Hindlimb muscle (tissue), 1 donor: ENCODE results near the gene HCN1. TPM values are rescaled to one million over a fixed set of nuclear protein-coding genes. Genes with fewer than 3 reads are reported as not detected.
"Not testable (repeated sequence)": the region's sequence is repeated elsewhere in the genome, so short reads cannot be mapped to it uniquely, and the experiment has no call there.

Experiments
- DNase-seq: peaks from one replicate; pipeline ENCODE4 v3.0.0-alpha.2; 2013
- polyA plus RNA-seq: library from polyadenylated mRNA; unstranded; fragments of 120-200 nt; gene quantifications from one replicate; pipeline ENCODE4 v1.2.1, GENCODE V29; 2013; ENCODE audit not compliant: insufficient read length

Gene HCN1
- polyA plus RNA-seq, 1 donor: 1.8 TPM

DNA sequence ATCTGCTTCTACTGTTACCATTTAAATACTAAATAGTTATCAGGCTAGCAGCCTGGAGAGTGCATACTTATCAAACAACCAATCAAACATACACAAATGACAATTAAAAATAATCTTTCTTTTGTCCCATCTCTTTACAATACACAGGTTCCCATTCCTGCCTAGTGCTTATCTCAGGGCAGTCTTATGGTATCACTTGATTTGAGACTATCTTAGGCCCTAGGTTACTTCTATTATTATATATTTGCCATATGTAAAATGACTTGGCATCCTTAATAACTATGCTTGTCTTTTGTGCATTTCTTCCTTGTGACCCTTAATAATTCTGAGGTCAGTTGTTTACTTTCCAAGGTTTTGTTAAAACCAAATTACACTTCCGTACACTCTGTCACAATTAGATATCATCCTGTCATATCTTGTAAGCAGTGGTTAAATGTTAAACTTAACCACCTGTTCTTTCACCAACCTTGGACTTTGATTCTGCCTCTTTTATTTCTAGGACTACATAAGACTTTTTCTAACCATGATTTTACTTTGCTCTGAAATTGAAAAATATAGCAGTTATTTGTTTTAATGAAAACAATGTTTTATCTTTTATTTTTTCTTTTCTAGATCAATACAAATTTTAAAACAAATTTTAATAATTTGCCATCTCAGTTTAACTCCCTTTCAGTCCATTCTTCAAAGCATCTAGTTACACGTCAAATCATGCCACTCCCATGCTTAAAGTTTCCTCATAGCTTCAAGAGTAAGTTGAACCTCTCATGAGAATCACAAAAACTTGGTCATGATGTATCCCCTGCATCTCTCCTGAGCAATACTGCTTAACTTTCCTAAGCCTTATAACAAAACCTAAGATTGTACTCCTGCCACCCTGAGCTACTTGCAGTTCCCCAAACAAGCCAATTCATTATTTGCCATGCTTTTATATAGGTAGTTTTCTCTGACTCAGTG is 281.3 kb downstream of the HCN1 start:
- no peak for DNase-seq

DNA sequence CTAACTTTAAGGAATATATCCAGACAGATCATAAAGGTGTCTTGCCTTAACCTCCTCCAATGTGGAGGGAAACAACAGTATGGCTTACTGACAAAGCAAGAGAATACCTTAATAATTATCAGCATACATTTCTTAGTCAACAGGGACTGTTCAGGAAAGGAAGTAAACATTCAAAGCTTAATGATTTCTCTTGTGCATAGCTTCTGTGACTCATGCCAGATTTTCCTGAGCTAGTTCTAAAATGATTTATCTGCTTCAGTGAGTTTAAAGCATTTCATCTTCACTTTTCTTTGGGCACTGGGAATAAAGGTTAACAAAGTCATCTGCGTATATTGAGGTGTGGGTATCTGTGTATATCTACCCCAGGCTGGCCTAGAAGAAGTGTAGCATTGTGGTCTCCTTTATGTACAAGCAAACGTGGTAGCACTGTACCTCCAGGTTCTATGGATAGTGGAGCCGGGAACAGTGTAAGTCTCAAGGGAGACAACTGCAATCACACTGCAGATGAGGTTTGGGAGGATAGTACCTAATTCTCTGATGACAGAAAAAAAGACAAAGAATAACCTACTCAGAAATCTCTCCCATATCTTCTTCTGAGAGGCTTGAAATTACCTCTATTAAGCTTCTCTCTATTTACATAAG is 284.1 kb downstream of the HCN1 start:
- DNase-seq: no peak

DNA sequence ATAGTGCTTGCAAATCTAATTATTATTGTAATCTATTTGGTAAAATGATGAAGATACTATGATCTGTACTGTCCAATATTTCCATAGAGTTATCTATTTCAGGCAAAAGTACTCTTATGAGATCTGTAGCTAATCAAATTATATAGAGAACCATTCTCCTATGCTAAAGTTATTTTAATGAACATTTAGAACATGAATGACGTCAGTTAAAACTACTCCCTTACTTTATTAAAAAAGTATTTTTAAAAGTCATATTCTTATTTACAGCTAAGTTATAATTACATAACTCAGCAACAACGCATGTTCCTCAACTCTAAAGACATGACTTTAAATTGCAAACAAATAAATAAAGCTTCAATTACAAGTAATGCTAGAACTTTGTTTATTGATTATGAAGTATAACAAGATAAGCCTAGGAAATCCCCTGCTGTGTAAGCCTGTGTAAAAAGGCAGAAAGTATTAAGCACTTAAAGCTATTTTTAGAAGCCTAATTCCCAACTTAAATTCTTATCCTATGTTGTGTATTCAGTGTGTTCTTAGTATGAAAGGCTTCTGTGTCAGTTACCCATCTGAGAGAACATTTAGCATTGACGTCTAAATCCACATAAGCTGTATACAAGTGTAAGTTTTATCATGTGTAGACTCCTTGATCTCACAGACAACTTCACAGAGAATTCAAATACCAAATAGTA is 285.7 kb downstream of the HCN1 start:
- no peak for DNase-seq

DNA sequence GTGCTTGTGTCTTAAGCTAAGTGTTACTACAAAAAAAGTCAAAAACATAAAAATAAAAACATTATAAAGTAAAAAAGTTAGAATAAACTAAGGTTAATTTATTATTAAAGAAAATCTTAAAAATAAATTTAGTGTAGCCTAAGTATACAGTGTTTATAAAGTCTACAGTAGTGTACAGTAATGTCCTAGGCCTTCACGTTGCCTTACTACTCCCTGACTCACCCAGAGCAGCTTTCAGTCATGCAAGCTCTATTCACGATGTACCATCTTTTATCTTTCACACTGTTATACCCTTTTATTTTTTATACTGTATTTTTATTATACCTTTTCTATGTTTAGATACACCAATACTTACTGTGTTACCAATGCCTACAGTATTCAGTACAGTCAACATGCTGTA is 288.1 kb downstream of the HCN1 start:
- DNase-seq: no peak

DNA sequence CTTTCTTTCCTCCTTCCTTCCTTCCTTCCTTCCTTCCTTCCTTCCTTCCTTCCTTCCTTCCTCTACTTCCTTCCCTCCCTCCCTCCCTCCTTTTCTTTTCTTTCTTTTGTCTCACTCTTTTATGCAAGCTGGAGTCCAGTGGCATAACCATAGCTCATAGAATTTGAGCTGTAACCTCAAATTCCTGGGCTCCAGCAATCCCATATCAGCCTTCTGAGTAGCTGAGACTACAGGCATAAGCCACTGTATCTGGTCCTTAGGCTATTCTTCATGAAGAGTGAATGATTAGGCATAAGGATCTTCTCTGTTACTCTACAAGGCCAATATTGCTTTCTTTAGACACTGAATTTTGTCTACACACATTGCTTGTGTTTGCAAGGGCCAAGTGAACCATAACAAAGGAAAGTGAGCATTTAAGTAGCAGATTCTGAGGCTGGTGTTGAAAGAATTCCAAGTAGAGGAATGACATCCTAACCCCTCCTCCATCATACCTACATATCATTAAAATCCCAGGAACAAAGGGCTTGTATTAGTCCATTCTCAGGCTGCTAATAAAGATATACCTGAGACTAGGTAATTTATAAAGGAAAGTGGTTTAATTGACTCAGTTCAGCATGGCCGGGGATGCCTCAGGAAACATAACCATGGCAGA is 293.2 kb downstream of the HCN1 start:
- no peak for DNase-seq

DNA sequence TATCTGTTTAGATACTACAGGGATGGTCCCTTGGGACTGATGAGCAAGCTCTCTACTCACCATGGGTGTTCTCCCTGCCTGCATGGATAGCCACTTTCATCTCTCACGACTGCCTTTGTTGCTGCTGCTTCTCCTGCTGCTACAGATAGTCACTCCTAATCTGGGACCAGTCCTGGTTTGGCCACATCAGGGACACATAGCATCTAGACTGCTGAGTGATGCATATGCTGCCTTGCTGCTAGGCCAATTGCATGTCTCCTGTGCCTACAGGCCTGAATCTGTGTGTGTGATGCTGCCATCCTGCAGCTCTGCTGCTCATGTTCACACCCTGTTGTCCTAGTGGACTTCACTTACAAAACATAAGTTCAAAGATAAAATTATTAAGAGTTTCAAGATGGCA is 297.1 kb downstream of the HCN1 start:
- DNase-seq: no peak

DNA sequence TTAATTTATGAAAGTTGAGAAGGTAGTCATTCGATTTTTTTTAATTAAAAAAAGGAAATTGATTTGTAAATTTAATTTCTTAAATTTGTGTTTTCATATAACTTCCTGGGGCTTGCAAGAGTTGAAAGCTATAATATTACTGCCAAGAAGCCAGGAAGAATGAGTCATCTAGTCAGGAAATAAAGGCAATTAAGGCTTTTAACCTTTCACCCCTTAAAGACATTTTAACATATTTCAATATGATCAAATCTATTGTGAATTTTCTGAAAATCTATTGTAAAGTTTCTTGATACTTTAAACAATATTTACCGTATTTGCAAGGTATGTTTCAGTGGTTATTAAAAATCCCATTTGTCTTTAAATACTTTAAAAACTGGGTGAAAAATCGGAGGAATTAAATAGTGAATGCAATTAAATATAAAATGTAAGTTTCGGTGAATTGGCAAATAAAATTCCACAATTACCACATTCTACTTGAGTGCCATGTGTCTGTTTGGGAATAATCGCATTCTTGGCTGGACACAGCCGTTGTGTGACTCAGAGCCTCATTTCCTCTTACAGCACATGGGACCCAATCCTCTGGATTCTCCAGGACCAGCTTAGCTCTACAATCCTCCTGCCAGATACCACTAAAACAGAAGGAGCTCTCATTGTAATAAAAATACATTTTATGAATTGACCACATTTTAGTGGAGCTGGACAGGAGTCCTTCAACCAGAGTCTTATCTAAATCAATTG is 310.7 kb downstream of the HCN1 start:
- DNase-seq: peak; percentile 7

DNA sequence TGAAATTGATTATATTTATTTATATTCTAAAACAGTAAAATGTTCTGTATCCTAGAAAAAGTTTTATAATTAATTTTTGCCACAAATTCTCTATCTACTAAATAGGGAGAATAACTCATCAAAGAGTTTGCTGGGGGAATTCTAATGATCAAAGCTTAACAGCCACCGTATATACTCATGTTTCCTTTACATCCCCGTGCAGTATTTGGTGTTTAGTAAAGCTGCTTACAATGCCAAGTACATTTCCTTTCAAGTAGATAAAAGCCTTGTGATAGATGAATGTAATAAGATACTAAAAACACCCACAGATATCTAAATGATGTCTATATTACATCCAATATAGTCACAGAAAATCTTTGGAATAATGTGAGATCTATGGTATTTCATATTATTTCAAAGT is 312.2 kb downstream of the HCN1 start:
- no peak for DNase-seq

DNA sequence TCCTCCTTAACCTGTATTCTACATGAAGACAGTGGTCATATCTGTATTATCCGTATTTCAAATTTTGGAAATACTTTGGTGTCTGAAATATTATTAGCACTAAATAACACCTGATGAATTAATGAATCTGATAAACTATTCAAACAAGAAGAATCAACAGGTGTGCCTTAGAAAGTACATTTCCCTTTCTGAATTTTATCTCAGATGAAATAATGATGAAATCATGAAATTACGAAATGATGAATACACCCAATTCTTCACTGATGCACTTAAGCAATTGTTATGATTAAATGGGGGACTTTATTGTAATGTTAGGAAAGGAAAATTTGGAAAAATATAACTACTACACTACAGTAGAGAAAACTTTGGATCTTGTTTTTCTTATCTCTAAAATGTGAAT is 313.6 kb downstream of the HCN1 start:
- DNase-seq: no peak

DNA sequence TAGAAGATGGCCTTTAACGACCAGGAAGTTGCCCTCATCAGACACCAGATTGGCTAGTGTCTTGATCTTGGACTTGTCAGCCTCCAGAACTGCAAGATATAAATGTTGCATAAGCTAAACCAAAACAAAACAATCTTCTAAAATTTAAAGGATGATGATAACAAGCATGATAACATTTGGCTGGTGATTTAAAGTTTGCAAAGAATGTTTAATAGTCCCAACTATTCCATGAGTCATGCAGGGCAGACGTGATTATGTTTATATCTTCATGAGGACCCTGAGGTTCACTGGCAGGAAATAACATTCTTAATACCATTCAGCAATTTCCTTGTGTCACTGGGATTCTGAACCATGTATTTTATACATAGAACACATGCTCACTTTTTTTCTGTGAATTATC is 319.8 kb downstream of the HCN1 start:
- DNase-seq: no peak

DNA sequence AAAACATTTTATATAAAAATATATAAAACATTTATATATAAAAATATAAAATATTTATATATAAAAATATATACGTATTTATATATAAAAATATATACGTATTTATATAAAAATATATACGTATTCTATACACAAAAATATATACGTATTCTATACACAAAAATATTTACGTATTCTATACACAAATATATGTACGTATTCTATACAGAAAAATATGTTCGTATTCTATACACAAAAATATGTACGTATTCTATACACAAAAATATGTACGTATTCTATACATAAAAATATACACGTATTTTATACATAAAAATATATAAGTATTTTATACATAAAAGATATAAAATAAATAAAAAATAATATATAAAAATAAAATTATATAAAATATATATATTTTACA is 323.6 kb downstream of the HCN1 start:
- no peak for DNase-seq

DNA sequence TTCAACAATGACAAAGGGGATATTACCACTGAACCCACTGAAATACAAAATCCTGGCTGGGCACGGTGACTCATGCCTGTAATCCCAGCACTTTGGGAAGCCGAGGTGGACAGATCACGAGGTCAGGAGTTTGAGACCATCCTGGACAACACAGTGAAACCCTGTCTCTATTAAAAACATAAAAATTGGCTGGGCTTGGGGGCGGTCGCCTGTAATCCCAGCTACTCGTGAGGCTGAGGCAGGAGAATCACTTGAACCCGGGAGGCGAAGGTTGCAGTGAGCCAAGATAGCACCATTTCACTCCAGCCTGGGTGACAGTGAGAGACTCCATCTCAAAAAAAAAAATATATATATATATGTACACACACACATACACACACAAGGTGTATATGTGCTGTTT is 324.8 kb downstream of the HCN1 start:
- DNase-seq: not testable (repeated sequence)

DNA sequence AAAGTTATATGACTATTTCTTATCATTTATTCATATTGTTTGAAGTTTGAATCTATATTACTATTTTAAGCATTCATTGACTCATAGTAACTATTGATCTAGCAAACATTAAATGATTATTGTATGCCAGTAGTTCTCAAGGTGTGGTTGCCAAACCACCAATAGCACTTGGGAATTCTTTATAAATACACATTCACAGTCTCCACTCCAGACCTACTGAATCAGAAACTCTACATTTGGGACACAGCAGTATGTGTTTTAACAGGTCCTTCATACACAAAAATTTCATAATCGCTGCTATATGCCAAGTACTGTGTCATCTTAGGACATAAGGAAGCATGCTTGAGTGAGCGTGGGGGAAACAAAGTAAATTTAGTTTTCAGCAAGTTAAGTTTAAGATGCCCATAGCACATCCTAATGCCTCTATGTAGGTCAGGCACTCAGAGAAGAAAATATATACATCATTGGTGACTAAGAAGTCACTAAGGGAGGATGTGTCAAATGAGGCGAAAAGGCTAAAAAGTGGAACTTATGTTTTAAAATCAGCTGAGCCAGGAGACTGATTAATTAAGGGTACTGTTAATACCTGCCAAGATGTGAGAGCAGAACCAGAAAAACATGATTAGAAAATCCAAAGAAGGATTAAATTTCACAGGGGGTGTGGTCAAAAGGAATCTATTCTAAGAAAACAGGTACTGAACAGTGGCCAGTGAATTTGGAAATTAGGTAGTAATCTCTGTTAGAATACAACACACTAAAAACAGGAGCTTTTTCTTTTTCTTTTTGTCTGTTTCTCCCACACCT is 340.8 kb downstream of the HCN1 start:
- DNase-seq: no peak

DNA sequence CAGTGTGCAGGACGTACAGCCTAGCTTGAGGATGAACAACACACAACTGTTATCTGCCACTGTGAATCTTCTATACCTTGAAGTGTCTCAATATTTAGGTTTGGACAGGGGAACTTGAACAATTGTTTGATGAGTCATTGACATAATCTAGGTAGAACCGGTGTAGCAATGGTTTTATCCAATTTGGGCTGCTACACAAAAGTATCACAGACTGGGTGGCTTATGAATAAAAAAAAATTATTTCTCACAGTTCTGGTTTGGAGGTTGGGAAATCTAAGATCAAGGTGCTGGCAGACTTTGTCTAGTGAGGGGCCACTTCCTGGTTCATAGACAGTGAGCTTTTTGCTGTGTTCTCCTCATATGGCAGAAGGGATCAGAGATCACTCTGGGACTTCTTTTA is 359.7 kb downstream of the HCN1 start:
- DNase-seq: no peak

DNA sequence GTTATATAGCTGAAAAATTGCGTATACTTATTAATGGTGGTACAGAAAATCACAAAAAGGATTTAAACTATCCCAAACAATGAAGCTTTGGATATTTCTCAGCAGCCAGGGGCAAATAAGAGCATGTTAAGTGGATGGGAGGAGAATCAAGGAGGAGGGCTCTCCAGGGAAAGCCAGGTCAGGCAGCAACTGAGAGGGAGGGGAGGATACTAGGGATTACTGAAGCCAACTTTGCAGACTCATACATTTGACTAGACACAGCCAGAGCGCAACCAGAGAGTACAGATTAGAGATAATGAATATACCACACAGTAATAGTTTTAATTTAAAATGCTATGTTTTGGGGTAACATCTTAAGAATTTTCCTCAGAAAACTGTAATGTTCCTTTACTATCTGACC is 360.2 kb downstream of the HCN1 start:
- no peak for DNase-seq

DNA sequence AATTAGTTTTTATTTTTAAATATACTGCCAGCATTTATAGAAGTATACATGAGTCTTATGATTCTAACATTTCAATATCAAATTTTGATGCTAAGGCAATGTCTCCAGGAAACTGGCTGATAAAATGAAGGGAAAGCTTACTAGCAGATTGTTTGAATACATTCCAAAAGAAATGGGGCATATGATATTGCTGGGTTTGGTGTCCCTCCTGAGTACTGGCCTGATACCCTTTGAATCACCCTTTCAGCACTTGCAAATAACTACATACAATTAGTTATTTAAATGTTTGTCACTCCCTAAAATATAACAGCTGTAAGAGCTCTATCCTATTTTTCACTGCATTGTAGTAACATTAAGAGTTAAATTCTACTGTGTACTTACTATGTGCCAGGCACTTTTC is 360.8 kb downstream of the HCN1 start:
- DNase-seq: no peak

DNA sequence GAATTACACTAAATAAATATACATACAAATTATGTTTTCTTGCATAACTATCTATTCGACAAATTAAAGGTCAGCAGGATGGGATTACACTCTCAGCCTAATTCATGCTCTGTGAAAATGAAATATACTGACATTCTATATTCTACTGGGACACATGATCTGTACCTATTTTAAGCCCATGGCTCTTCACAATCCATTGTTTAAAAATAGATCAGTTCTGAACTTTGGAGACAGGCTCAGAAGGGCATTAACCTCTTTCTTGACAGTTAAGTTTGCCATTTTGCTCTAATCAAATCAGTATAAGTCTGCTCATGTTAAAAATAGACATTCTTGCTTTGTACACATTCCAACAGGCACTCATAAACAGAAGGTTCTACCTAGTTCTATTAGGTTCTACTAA is 361.2 kb downstream of the HCN1 start:
- DNase-seq: no peak

DNA sequence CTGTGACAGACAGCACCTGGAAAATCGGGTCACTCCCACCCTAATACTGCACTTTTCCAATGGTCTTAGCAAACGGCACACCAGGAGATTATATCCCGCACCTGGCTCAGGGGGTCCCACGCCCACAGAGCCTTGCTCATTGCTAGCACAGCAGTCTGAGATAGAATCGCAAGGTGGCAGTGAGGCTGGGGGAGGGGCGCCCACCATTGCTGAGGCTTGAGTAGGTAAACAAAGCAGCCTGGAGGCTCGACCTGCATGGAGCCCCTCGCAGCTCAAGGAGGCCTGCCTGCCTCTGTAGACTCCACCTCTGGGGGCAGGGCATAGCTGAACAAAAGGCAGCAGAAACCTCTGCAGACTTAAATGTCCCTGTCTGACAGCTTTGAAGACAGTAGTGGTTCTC is 383.6 kb downstream of the HCN1 start:
- DNase-seq: not testable (repeated sequence)

DNA sequence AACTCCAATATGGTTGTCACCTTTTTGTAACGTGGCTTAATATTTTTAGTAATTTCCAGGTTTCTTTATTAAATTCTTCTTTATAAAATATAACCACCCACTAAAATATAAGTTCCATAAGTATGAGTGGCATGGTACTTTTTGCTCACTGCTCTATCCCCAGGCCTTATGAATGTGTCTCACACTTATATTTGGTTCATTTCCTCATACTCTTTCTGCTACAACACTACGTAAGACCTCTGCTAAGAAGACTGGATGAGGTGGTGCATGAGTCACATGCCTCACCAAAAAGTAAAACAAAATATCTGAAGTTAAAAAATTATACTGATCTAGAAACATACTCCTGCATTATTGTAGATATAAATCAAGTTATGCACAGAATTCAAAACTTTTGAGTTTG is 400.9 kb downstream of the HCN1 start:
- DNase-seq: no peak

DNA sequence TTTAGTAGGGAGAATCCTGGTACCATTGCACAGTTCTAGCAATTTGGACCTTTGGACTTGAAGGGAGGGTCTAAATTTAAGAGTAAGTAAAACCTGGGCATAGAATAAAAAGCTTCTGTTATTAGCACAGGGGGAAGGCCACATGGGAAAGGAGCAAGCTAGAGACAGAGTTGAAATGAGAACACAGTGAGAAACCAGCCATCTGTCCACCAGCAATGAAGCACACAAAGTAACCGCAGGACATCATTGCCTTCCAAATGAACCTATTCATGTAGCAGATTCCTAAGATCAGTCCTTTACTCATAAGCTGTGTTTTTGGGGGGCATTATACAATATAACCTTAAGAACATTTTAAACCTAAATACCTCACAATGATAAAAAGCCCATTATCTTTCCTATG is 407.4 kb downstream of the HCN1 start:
- no peak for DNase-seq

DNA sequence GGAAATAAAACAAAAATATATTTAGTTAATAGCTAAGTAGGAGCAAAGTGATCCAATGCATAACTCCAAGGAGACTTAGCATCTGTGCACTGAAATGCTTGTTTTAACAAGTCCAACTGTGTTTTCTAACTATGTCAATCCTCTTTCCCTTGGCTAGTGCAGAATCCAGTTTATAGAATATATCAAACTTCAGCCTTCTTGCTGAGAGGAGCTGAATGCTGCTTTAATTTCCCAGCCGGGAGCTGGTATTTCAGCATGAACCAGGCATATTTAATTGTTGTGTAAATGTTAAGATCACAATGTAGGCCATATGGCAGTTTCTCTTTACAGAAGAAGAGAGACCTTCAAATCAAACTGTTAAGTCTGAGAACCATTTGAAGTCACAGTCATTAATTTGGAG is 411.7 kb downstream of the HCN1 start:
- DNase-seq: no peak
